NT2/D1 (cell line): ENCODE data around the gene ABHD10.

Experiments
- DNase-seq: peaks from one replicate; pipeline ENCODE4 v3.0.0-alpha.2; 2011; ENCODE audit warnings: low read depth, low spot score
- H3K27me3 ChIP-seq: 2 replicates; pipeline ENCODE4 v1.6.0; 2011; ENCODE audit warnings: mild to moderate bottlenecking; ENCODE audit not compliant: insufficient read length, insufficient read depth
- H3K36me3 ChIP-seq: 2 replicates; pipeline ENCODE4 v1.6.1; 2011; ENCODE audit warnings: mild to moderate bottlenecking, low read length, mixed read lengths; ENCODE audit not compliant: insufficient read depth, insufficient read length
- H3K4me1 ChIP-seq: 2 replicates; pipeline ENCODE4 v1.5.1; 2011; ENCODE audit not compliant: insufficient read depth, insufficient read length
- H3K4me3 ChIP-seq: 2 replicates; pipeline ENCODE4 v1.5.1; 2011; ENCODE audit warnings: low read depth; ENCODE audit not compliant: insufficient read length
- H3K9ac ChIP-seq: 2 replicates; pipeline ENCODE4 v1.6.0; 2011; ENCODE audit warnings: low read depth; ENCODE audit not compliant: insufficient read length
- H3K9me3 ChIP-seq: 2 replicates; pipeline ENCODE4 v1.5.1; 2011; ENCODE audit warnings: mild to moderate bottlenecking, low read length; ENCODE audit not compliant: insufficient read depth
- SUZ12 ChIP-seq: IDR thresholded peaks from 2 replicates; pipeline ENCODE4 v1.6.1; 2011; ENCODE audit not compliant: insufficient read length, insufficient read depth; ENCODE audit errors: extremely low read depth
- YY1 ChIP-seq: IDR thresholded peaks from 2 replicates; pipeline ENCODE4 v1.6.1; 2011; ENCODE audit not compliant: insufficient read length, insufficient read depth
- ZNF274 ChIP-seq: IDR thresholded peaks from 2 replicates; pipeline ENCODE4 v1.6.1; 2011; ENCODE audit warnings: mild to moderate bottlenecking, low read depth, low read length

ABHD10 gene

DNA sequence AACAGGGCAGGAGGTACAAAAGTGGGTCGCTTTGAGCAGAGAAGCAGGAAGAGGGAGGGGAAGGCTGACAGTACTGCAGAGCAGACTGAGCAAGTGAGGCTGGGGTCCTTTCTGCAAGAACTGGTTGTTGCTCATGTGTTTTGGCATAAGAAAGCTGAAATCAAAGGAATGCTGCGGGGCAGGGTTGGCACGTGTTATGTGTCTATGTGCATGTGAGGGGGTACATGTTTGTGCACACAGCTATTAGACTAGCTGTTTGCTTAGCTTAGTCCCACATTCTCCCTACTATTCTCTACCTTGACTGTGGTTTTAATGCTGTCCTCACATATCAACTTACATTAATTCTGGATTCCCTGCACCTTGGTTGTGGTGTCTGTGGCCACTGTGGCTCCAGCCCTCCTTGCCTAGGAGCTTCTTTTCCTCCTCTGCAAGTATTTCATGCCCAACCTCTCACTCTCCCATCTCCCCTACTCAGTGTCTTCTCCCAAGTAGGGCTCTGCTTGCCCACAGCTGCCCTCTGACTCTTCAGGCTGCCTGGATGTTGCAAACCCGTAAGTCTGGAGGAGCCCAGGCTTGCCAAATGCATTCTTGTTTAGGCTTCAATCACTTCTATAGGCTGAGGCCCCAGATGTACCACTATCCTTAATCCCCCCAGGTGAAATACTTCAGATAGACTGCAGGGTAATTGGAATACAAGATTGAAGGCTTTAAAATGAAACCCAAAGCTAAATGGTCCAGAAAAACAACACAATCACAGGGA lies 24.7 kb downstream of the ABHD10 start:
- no peak overlapping the region for H3K9ac ChIP-seq
- no peaks in the 10 kb centered on the region for H3K9me3 ChIP-seq
- no peak for TF ChIP-seq ZNF274
- H3K4me1 ChIP-seq, result peaks cover 7% of the 10 kb centered on the region
- no peak for DNase-seq
- no peaks in the 10 kb centered on the region for H3K36me3 ChIP-seq
- H3K4me3 ChIP-seq, result no peak overlapping the region
- H3K27me3 ChIP-seq, result peaks cover 22% of the 10 kb centered on the region

DNA sequence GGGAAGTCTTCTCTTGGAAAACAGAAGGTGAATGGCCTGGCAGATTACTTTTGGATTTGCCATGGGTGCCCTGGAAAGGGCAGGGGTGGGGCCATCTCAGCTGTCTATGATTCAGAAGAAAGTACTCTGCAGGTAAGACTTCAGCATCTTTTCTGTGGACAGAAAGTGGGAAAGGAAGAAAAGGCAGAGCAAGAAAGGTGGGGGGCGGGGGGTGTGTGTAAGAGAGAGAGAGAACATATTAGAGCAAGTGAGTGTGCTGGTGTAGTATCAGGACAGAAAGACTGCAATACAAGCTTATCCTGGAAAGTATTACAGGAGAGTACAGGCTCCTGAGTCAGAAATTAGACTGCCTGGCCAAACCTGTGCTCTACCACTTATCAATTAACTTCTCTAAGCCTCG lies 25.4 kb downstream of the ABHD10 start:
- Histone ChIP-seq H3K27me3 (peaks cover 21% of the 10 kb centered on the region), H3K36me3 (no peaks in the 10 kb centered on the region), H3K4me3 (no peak overlapping the region), H3K4me1 (peaks cover 6% of the 10 kb centered on the region), H3K9me3 (no peaks in the 10 kb centered on the region), H3K9ac (no peak overlapping the region)
- DNase-seq, result no peak
- TF ChIP-seq SUZ12 (no peak), YY1 (no peak), ZNF274 (no peak)

DNA sequence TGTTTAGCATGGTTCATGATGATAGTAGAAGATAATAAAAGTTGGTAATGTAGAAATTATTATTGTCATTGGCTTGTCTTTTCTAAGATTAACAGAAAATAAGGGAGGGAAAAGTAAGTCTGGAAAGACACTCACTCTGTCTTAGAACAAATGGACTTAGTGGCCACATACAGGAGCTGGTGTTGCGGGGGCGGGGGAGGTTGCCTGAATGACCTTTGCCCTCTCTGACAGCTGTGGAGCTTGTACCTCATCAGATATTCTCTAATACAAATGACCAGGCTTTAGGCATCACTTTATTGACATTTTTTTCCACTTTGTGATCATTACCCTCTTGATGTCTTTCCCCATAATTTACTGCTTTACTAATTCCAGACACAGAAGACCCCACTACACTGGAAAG lies 25.8 kb downstream of the ABHD10 start:
- no peak overlapping the region for H3K9ac ChIP-seq
- no peak for DNase-seq
- TF ChIP-seq ZNF274 (no peak), YY1 (no peak)
- no peak overlapping the region for H3K4me3 ChIP-seq
- no peaks in the 10 kb centered on the region for H3K36me3 ChIP-seq
- peaks cover 6% of the 10 kb centered on the region for H3K4me1 ChIP-seq
- H3K27me3 ChIP-seq, result peaks cover 19% of the 10 kb centered on the region
- no peaks in the 10 kb centered on the region for H3K9me3 ChIP-seq

DNA sequence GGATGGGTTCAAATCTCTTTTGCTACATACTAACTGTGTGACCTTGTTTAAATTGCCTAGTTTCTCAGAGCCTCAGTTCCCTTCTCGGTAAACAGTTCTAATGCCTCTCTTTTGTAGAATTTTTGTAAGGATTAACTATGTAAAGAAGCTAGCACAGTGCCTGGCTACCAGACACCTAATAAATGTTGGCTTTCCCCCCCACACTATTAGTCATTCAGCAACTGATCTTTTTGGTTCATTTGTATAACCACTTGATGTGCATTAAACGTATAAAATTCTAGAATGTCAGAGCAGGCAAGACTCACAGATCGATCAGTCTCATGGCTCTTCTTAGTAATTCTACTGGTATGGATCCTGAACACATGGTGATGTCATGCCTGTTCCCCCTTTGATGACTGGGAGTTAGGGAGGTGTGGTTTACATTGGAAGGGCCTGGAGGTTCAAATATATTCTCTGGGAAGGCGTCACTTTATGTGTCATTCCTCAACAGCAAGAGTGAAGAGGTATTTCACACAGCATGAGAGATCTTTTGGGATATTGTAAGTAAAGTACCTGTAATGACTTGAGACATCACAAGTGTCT lies 26.4 kb downstream of the ABHD10 start:
- Histone ChIP-seq H3K9ac (no peak overlapping the region), H3K4me1 (peaks cover 6% of the 10 kb centered on the region)
- DNase-seq, result no peak

DNA sequence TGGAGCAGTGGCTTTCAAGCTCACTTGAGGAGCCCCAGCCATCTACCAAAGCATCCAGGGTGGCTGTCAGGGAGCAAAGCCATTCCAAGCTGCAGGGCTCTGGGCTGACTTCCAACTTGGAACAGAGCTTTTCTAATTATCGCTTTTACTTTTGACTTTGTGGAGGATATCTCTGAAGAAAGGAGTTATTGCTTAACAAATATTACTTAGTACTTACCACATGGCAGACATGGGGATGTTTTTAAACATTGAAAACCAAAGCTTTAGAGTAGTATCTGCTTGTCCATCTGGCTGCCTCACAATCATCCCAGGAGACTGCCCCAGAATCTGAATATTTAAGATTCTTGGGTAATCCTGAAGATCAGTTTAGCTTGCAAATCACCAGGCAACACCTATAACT lies 28.8 kb downstream of the ABHD10 start:
- TF ChIP-seq YY1 (no peak), SUZ12 (no peak), ZNF274 (no peak)
- H3K36me3 ChIP-seq, result peaks cover 3% of the 10 kb centered on the region
- H3K4me1 ChIP-seq, result peaks cover 6% of the 10 kb centered on the region
- H3K9me3 ChIP-seq, result no peaks in the 10 kb centered on the region
- H3K27me3 ChIP-seq, result peaks cover 11% of the 10 kb centered on the region
- DNase-seq, result no peak
- H3K9ac ChIP-seq, result no peak overlapping the region
- H3K4me3 ChIP-seq, result no peak overlapping the region

More for the DNA sequence above, 26.4 kb downstream of the ABHD10 start:
- peaks cover 19% of the 10 kb centered on the region for H3K27me3 ChIP-seq
- no peaks in the 10 kb centered on the region for H3K9me3 ChIP-seq
- no peaks in the 10 kb centered on the region for H3K36me3 ChIP-seq
- no peak for TF ChIP-seq SUZ12
- no peak for TF ChIP-seq YY1
- no peak for TF ChIP-seq ZNF274
- no peak overlapping the region for H3K4me3 ChIP-seq

DNA sequence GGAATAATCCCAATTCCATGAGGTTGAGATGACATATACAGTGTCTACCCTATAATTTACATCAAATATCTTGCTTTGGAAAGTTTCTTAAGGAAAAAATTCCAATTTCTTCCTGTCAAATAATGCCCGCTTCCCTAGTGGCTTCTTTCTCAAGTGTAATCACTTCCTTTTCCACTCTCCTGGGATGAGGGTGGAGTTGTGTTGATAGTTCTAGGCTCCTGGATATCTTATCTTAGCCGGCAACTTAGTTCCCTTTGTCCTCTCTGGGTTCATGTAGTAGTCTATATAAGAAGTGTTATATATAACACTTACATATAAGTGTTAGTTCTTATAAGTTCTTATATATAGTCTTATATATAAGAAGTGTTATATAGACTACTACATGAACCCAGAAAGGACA lies 30.8 kb downstream of the ABHD10 start:
- Histone ChIP-seq H3K27me3 (no peaks in the 10 kb centered on the region), H3K4me3 (no peak overlapping the region), H3K9ac (no peak overlapping the region), H3K36me3 (peaks cover 3% of the 10 kb centered on the region), H3K9me3 (no peaks in the 10 kb centered on the region), H3K4me1 (no peaks in the 10 kb centered on the region)
- no peak for DNase-seq
- TF ChIP-seq ZNF274 (no peak), SUZ12 (no peak), YY1 (no peak)

DNA sequence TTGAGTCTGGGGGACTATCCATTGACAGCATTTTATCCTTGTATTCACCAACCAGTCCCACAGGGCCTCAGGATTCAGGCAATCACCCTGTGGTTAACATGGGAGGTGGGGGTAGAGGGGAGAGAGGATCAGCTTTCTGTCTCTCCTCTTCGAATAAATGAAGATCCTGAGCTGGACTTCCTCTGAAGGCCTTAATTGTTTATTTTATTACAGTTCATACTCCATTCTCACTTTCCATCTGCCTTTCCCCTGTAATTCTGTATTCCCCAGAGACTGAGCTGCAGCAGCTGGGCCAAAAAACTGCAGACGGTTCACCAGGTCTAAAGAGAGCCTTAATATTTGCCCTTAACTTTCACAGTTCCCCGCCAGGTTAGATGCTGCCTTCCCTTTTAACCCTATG lies 31.8 kb downstream of the ABHD10 start:
- no peak for TF ChIP-seq SUZ12
- TF ChIP-seq YY1, result no peak
- TF ChIP-seq ZNF274, result no peak
- Histone ChIP-seq H3K4me1 (no peaks in the 10 kb centered on the region), H3K9ac (no peak overlapping the region), H3K4me3 (no peak overlapping the region), H3K27me3 (no peaks in the 10 kb centered on the region), H3K36me3 (peaks cover 3% of the 10 kb centered on the region), H3K9me3 (no peaks in the 10 kb centered on the region)
- DNase-seq, result no peak
